Adrenal gland (tissue), 5 donors: Measurements from ENCODE around the gene ITGA2B.

ENCODE experiments used
- POLR2A ChIP-seq, 2 donors: fragments of 450-650 bp; IDR thresholded peaks; one replicate each; pipeline ENCODE4 v1.6.1; 2017; ENCODE audit warnings: antibody characterized with exemption in 2 of 2, mild to moderate bottlenecking in 2 of 2, moderate library complexity in 1 of 2
- TF ChIP-seq, protein P1 (sequence below), 6 experiments: fragments of 450-650 bp in 4 of 6; fragments of 200-600 bp in 2 of 6; sonication (generic) in 1 of 6; IDR thresholded peaks; 1 replicate in 5 of 6; 2 replicates in 1 of 6; pipeline versions ENCODE4 v1.5.1 to v1.8.0; 2016 to 2021; ENCODE audit warnings: antibody characterized with exemption in 6 of 6, mild to moderate bottlenecking in 2 of 6, moderate library complexity in 1 of 6
- donor health status: DM: no; HTN: no; CAD: no.

DNA sequence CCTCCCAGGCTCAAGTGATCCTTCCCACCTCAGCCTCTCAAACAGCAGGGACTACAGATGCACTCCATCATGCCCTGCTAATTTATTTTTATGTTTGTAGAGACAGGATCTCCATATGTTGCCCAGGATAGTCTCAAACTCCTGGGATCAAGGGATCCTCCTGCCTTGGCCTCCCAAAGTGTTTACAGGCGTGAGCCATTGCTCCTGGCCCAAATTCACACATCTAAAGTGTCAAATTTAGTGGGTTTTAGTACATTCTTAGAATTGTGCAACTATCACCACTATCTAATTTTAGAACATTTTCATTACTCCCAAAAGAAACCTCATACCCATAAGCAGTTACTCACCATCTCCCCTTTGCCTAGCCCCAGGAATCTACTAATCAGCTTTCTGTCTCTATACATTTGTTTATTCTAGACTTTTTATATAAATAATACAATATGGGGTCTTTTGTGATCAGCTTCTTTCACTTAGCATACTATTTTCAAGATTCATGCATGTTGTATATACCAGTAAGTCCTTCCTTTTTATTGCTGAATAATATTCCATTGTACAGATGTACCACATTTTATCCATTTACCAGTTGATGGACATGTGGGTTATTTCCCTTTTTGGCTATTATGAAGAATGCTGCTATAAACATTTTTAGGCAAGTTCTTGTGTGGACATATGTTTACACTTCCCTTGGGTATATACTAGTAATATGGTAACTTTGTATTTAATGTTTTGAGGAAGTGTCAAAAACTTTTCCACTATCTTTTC is 25.1 kb upstream of the ITGA2B start:
- TF ChIP-seq, protein P1, sequence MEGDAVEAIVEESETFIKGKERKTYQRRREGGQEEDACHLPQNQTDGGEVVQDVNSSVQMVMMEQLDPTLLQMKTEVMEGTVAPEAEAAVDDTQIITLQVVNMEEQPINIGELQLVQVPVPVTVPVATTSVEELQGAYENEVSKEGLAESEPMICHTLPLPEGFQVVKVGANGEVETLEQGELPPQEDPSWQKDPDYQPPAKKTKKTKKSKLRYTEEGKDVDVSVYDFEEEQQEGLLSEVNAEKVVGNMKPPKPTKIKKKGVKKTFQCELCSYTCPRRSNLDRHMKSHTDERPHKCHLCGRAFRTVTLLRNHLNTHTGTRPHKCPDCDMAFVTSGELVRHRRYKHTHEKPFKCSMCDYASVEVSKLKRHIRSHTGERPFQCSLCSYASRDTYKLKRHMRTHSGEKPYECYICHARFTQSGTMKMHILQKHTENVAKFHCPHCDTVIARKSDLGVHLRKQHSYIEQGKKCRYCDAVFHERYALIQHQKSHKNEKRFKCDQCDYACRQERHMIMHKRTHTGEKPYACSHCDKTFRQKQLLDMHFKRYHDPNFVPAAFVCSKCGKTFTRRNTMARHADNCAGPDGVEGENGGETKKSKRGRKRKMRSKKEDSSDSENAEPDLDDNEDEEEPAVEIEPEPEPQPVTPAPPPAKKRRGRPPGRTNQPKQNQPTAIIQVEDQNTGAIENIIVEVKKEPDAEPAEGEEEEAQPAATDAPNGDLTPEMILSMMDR (IDR thresholded peaks at IDR 0.05) = no peak
- no peak for TF ChIP-seq POLR2A (IDR thresholded peaks at IDR 0.05)
